ENCODE data around the gene ANGEL2.

GRCh38 chr1:212970085-212970484, 45.6 kb downstream of the ANGEL2 start:
- TF ChIP-seq CTCF (IDR thresholded peaks at IDR 0.05 in 2 of 3, conservative IDR thresholded peaks at IDR 0.05 in 1 of 3; ENCODE audit: borderline replicate concordance in 1 of 3, insufficient read depth in 1 of 3, low read depth in 2 of 3, low read length in 2 of 3) (no peak), EZH2 (IDR thresholded peaks at IDR 0.05) (no peak), EZH2phosphoT487 (IDR thresholded peaks at IDR 0.05; ENCODE audit: borderline replicate concordance) (no peak)

Data from HCT116 (cell line).